ENCODE measurements around the gene SPSB4.
"Not testable (repeated sequence)": the region's sequence is repeated elsewhere in the genome, so short reads cannot be mapped to it uniquely, and the experiment has no call there.

SPSB4 gene

GRCh38 chr3:141050576-141051442 lies at the start of gene SPSB4:
TSS of gene SPSB4 (plus strand) at chr3:141051347. CDS start at chr3:141066105, 14,758 bp downstream.
- DNase-seq (ENCODE audit: low read depth in 2 of 3, low spot score in 2 of 3): no peak

- DNase-seq (ENCODE audit: low read depth in 2 of 3, low spot score in 2 of 3): no peak
These were observed 44.8 kb upstream of the SPSB4 start for GRCh38 chr3:141006344-141006743.

GRCh38 chr3:141009496-141009895 lies 41.7 kb upstream of the SPSB4 start:
- DNase-seq (ENCODE audit: low read depth in 2 of 3, low spot score in 2 of 3): no peak

GRCh38 chr3:141011232-141011996 lies 39.7 kb upstream of the SPSB4 start:
- DNase-seq (ENCODE audit: low read depth in 2 of 3, low spot score in 2 of 3): peak; percentile 38 to 73 (median 73)

- no peak for DNase-seq (ENCODE audit: low read depth in 2 of 3, low spot score in 2 of 3)
These were observed 39.2 kb upstream of the SPSB4 start for GRCh38 chr3:141011997-141012262.

- no peak for DNase-seq (ENCODE audit: low read depth in 2 of 3, low spot score in 2 of 3)
These were observed 38.6 kb upstream of the SPSB4 start for GRCh38 chr3:141012571-141012970.

GRCh38 chr3:141015481-141015880 lies 35.7 kb upstream of the SPSB4 start:
- no peak for DNase-seq (ENCODE audit: low read depth in 2 of 3, low spot score in 2 of 3)

- DNase-seq (ENCODE audit: low read depth in 2 of 3, low spot score in 2 of 3): not testable (repeated sequence)
These were observed 33.5 kb upstream of the SPSB4 start for GRCh38 chr3:141017366-141018322.

GRCh38 chr3:141019244-141019643 lies 31.9 kb upstream of the SPSB4 start:
- DNase-seq (ENCODE audit: low read depth in 2 of 3, low spot score in 2 of 3): no peak

GRCh38 chr3:141020143-141020830 lies 30.9 kb upstream of the SPSB4 start:
- DNase-seq (ENCODE audit: low read depth in 2 of 3, low spot score in 2 of 3): no peak

GRCh38 chr3:141021261-141021660 lies 29.9 kb upstream of the SPSB4 start:
- DNase-seq (ENCODE audit: low read depth in 2 of 3, low spot score in 2 of 3): no peak

- no peak for DNase-seq (ENCODE audit: low read depth in 2 of 3, low spot score in 2 of 3)
These were observed 20.9 kb upstream of the SPSB4 start for GRCh38 chr3:141030296-141030695.

GRCh38 chr3:141039589-141039988 lies 11.6 kb upstream of the SPSB4 start:
- DNase-seq (ENCODE audit: low read depth in 2 of 3, low spot score in 2 of 3): no peak

- no peak for DNase-seq (ENCODE audit: low read depth in 2 of 3, low spot score in 2 of 3)
These were observed 6.2 kb upstream of the SPSB4 start for GRCh38 chr3:141044695-141045641.

- no peak for DNase-seq (ENCODE audit: low read depth in 2 of 3, low spot score in 2 of 3)
These were observed 5.3 kb upstream of the SPSB4 start for GRCh38 chr3:141045849-141046248.

- DNase-seq (ENCODE audit: low read depth in 2 of 3, low spot score in 2 of 3): no peak
These were observed 4.0 kb upstream of the SPSB4 start for GRCh38 chr3:141047168-141047567.

- no peak for DNase-seq (ENCODE audit: low read depth in 2 of 3, low spot score in 2 of 3)
These were observed 1.5 kb upstream of the SPSB4 start for GRCh38 chr3:141049681-141050080.

GRCh38 chr3:141051443-141052200 lies 475 bp downstream of the SPSB4 start:
- DNase-seq (ENCODE audit: low read depth in 2 of 3, low spot score in 2 of 3): no peak
